ENCODE results near the gene ALPG. TPM values are rescaled to one million over a fixed set of nuclear protein-coding genes. Genes with fewer than 3 reads are reported as not detected.

Gene ALPG
- total and polyA plus RNA-seq, 2 of the 4 experiments (the other 2 are of a cell fraction): not detected

GRCh38 chr2:232369126-232369951 lies 37.3 kb upstream of the ALPG start:
- Histone ChIP-seq H3K4ac (ENCODE audit: low read depth, low read length) (no peak overlapping the region), H3K79me1 (ENCODE audit: low read depth in 1 of 2, low read length in 2 of 2) (no peaks in the 10 kb centered on the region), H4K91ac (ENCODE audit: insufficient read depth, low read depth, low read length) (no peak overlapping the region), H4K20me1 (ENCODE audit: insufficient read depth, low read length) (no peaks in the 10 kb centered on the region), H3K9me3 (ENCODE audit: control insufficient read depth, insufficient read depth, low read length) (no peaks in the 10 kb centered on the region), H3K4me1 (ENCODE audit: control insufficient read depth, insufficient read depth, low read length) (no peaks in the 10 kb centered on the region; the same call in 1 of the 2 replicates), H3K9me1 (ENCODE audit: insufficient read depth, low read length) (no peaks in the 10 kb centered on the region), H2BK15ac (ENCODE audit: low read depth, low read length) (no peak overlapping the region), H2BK20ac (ENCODE audit: low read depth, low read length) (no peak overlapping the region), H2AK5ac (ENCODE audit: low read depth, low read length) (no peak overlapping the region), H3K56ac (ENCODE audit: extremely low read depth, insufficient read depth, low read length) (no peak overlapping the region), H4K5ac (ENCODE audit: low read depth, low read length) (no peak overlapping the region), H2AFZ (replicated peaks; ENCODE audit: low read length, poor library complexity) (no peak overlapping the region), H3K18ac (ENCODE audit: low read depth, low read length) (no peak overlapping the region), H4K8ac (ENCODE audit: low read depth in 2 of 2, low read length in 2 of 2) (no peak overlapping the region), H2BK120ac (ENCODE audit: low read depth, low read length) (no peak overlapping the region), H3K27ac (ENCODE audit: insufficient read depth, low read length) (no peak overlapping the region), H3K36me3 (ENCODE audit: control insufficient read depth, insufficient read depth, low read length) (no peaks in the 10 kb centered on the region), H2AK9ac (replicated peaks; ENCODE audit: low read depth, low read length, poor library complexity) (no peak overlapping the region), H3K4me2 (ENCODE audit: low read depth, low read length) (no peak overlapping the region), H3K23ac (ENCODE audit: low read depth, low read length) (no peak overlapping the region), H2BK5ac (ENCODE audit: low read depth, low read length, poor library complexity, severe bottlenecking) (no peak overlapping the region), H3K4me3 (ENCODE audit: insufficient read depth, low read depth, low read length) (no peak overlapping the region), H3K9ac (ENCODE audit: low read depth, low read length) (no peak overlapping the region), H3K14ac (replicated peaks; ENCODE audit: low read depth, low read length) (no peak overlapping the region), H3K27me3 (ENCODE audit: control insufficient read depth, insufficient read depth, low read length) (peaks cover 16% of the 10 kb centered on the region)
- TF ChIP-seq RCOR1 (IDR thresholded peaks at IDR 0.05; ENCODE audit: insufficient replicate concordance, low read length) (no peak), USF2 (IDR thresholded peaks at IDR 0.05; ENCODE audit: low read depth, low read length) (no peak), MAZ (IDR thresholded peaks at IDR 0.05; ENCODE audit: borderline replicate concordance, low read depth, low read length) (no peak), SMC3 (IDR thresholded peaks at IDR 0.05; ENCODE audit: low read depth, low read length) (no peak), MXI1 (IDR thresholded peaks at IDR 0.05; ENCODE audit: borderline replicate concordance, low read depth, low read length) (no peak), FOS (IDR thresholded peaks at IDR 0.05; ENCODE audit: low read depth, low read length) (no peak), CHD1 (IDR thresholded peaks at IDR 0.05; ENCODE audit: low read depth, low read length) (no peak), BHLHE40 (IDR thresholded peaks at IDR 0.05; ENCODE audit: low read depth, low read length) (no peak), ELK1 (IDR thresholded peaks at IDR 0.05; ENCODE audit: borderline replicate concordance, low read depth, low read length) (no peak), RAD21 (IDR thresholded peaks at IDR 0.05; ENCODE audit: low read length) (no peak), CEBPB (IDR thresholded peaks at IDR 0.05; ENCODE audit: low read depth, low read length) (no peak), POLR2A (IDR thresholded peaks at IDR 0.05; ENCODE audit: low read depth, low read length) (no peak), MAFK (IDR thresholded peaks at IDR 0.05; ENCODE audit: low read depth, low read length) (no peak), NFE2L2 (IDR thresholded peaks at IDR 0.05; ENCODE audit: low read depth, low read length) (no peak)
- DNase-seq (no peak), ATAC-seq (ENCODE audit: low read depth) (no peak)
- ChIA-PET CTCF (interaction anchor here (0.6 kb wide), 1 partner anchor 450 kb away, joined by 5 read pairs; no protein-coding TSS in a partner anchor), POLR2A (ENCODE audit: unreplicated experiment) (no interaction called here)
- dilution Hi-C loops (cut with HindIII; ENCODE audit: low sequenced_read_pairs, unreplicated experiment): no loop called here
- intact Hi-C loops (cut with micrococcal nuclease): no loop called here
- no CpG with 5 or more reads among the region's 15 CpGs for WGBS, 2 experiments (ENCODE audit: extremely low coverage in 2 of 2, insufficient read length in 1 of 2)
- no TSS peak for BruUV-seq (replicated peaks)
- in situ Hi-C loops (cut with MboI; ENCODE audit: low sequenced_read_pairs): no loop called here
